GM21381 (cell line): ENCODE data around the gene PNPO.
"Not testable (repeated sequence)": the region's sequence is repeated elsewhere in the genome, so short reads cannot be mapped to it uniquely, and the experiment has no call there.

Source experiments
- ATAC-seq: cut with Tn5 transposase; IDR thresholded peaks from one replicate; pipeline ENCODE4 v1.9.1; 2021; ENCODE audit warnings: mild to moderate bottlenecking, moderate library complexity; ENCODE audit not compliant: unreplicated experiment

The PNPO gene

DNA sequence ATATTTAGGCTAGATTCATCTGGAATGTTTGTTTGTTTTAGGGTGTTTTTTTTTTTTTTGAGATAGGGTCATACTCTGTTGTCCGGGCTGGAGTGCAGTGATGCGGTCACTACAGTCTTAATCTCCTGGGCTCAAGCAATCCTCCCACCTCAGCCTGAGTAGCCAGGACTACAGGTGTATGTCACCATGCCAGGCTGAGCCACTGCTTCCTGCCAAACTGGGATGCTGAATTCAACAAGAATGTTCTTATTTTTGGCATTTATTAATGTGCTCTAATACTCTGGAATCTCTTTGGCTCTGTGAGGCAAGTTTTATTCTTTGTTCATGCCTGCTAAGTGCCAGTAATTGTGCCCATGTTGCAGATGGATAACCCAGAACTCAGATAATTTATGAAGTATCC lies 23.8 kb upstream of the PNPO start:
- no peak for ATAC-seq

DNA sequence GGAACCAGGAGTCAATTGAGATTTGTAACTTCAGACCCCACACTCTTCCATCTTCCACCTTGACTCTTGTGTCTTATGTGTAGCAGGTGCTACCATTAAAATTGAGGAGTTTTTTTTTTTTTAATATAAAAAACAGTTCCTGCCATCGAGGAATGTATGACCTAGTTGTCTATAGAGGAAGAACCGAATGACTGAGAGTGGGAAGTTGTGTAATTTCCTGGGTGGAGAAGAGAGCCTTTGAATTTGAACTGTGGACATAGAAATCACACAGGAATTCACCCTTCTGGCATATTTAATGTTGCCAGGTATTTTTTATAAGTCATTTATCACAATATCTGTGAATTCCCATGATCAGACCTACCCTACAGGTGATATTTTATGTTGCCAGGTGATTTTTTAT lies 23.4 kb upstream of the PNPO start:
- no peak for ATAC-seq

DNA sequence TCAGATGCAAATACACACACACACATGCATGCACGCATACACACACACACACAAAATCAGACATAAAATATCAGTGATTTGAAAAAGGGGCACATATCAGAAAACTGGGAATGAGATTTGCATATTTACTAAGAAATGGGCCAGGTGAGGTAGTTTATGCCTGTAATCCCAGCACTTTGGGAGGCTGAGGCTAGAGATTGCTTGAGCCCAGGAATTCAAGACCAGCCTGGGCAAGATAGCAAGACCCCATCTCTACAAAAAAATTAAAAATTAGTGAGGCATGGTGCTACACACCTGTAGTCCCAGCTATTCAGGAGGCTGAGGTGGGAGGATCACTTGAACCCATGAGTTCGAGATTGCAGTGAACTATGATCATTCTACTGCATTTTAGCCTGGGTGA lies 22.4 kb upstream of the PNPO start:
- no peak for ATAC-seq

DNA sequence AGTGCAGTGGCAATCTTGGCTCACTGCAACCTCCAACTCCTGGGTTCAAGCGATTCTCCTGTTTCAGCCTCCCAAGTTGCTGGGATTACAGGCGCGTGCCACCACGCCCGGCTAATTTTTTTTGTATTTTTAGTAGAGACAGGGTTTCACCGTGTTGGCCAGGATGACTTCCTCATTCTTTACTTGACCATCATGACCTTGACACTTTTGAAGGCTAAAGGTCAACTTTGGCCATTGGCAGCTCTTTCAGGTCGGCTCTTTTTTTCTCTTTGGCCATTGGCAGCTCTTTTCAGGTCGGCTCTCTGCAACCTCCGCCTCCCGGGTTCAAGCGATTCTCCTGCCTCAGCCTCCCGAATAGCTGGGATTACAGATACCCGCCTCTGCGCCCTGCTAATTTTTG lies 21.5 kb upstream of the PNPO start:
- not testable (repeated sequence) for ATAC-seq

DNA sequence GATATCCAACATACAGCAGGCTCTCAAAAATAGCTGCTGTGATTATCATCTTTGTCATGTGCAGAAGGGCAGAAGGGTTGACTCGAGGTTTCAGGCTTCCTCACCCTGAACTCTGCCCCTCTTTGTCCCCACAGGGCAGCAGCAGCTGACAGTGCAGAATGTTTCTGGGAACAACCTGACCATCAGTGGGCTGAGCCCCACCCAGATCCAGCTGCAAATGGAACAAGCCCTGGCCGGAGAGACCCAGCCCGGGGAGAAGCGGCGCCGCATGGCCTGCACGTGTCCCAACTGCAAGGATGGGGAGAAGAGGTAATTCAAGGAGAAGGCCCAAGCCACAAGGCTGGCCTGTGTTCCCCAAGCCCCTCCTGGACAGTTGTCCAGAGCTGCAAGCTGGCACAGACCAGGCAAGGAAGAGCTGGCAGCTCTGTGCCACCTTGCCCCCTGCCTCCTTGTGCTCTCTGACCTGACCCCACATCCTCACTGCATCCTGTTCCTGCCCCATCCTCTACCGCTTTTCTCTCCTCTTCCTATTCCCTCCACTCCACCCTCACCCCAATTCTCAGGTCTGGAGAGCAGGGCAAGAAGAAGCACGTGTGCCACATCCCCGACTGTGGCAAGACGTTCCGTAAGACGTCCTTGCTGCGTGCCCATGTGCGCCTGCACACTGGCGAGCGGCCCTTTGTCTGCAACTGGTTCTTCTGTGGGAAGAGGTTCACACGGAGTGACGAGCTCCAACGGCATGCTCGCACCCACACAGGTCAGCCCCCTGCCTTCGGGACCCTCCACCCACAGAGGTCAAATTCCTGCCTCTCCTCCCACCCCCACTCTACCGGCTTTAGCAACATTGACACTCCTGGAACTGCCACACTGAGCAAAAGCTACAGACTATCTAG lies 16.3 kb upstream of the PNPO start:
- no peak for ATAC-seq

DNA sequence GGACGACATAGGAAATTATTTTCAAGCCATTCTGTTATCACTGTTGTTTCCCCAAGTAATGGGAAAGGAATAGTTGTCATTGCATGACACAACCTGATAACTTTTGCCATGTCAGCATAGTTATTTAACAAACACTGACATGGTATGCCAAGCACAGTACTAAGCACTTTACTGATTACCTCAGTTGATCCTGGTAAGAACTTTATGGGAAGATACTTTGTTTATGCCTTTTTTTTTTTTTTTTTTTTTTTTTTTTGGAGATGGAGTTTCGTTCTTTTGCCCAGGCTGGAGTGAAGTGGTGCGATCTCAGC lies 15.7 kb upstream of the PNPO start:
- ATAC-seq: no peak

DNA sequence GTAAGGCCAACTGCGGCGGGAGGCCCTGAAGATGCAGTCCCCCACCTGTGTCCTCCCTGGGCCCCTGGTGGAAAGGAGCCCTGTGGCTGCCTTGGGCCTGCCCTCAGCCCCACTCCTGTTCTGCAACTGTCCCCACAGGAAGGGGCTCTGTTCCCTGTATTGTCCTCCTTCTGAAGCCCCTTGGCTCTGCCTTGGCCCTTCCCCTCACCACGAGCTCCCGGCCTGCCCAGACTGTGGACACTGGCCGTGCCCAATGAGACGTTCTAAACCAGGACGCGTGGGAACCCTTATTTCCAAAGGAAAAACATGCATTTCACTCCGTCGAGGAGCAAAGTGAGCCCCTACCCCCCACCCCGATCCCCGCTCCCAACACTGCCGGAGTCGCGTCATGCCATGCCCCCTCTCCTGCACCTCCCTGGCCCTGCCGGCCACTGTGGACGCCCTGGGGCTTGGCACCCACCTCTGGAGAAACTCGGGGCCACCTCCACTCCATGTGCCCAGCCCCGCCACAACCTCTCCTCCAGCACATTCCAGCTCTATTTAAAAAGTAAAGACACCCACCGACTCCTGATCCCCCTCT lies 13.5 kb upstream of the PNPO start:
- ATAC-seq: no peak

DNA sequence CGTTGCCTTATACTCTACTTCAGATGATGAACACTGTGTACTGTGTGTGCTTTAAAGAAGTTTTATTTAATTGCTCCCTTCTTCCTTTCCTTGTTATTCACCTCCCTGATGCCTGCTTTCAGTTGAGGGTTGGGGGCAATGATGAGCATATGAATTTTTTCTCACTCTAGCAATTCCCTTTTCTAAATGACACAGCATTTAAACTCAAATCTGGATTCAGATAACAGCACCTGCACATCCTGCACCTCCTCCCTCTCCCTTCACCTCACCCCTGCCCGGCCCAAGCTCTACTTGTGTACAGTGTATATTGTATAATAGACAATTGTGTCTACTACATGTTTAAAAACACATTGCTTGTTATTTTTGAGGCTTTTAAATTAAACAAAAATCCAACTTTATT lies 13.0 kb upstream of the PNPO start:
- ATAC-seq: no peak

DNA sequence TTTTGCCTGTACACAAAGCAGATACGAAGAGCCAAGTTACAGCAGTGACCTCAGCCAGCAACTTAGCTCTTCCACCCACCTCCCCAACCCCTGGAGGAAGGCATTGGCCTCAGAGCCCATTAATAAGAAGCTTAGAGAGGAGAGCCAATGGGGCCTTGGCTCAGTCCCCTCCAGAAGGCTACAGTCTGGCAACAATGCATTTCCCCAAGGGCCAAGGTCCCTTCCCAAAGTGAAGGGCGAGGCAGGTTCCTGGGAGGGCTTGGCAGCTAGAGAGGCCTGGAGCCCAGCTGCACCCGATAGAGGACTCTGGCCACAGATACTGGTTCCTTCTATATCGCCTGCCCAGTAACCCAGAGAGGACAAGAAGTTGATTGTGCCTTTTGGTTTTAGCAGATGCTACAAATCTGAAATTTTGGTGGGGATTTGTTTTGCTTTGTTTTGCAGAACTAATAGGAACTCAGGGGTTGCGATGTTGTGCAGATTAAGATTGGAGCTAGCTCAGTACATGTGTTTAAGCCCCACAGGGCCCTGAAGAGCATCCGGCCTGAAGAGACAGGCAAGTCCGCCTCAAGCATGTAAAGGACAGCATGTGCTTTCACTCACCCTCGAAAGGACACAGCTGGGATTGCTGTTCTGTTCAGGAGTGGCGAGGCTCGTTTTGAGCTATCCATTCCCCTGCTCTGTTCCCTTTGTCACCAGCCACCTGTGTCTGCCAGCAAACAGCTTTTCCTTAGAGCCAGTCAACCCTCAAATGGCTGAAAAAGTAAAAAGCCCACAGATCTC lies 12.0 kb upstream of the PNPO start:
- no peak for ATAC-seq

DNA sequence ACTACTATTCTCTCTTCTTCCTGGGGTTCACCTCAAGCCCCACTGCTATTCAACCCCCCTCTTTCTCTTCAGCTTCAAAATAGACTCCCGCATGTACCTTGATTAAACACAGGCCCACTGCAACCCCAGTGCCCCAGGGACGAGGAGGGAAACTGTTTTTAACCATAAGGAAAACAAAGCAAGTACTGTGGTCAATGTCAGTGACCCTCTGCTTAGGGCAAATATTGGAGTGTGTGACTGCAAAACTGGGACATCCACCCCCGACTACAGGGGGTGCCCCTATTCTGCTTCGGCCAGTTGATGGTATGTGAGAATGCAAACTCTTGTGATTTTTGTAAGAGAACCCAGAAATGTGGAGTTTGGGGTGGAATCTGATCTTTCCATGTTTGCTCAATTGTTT lies 9.5 kb upstream of the PNPO start:
- no peak for ATAC-seq

DNA sequence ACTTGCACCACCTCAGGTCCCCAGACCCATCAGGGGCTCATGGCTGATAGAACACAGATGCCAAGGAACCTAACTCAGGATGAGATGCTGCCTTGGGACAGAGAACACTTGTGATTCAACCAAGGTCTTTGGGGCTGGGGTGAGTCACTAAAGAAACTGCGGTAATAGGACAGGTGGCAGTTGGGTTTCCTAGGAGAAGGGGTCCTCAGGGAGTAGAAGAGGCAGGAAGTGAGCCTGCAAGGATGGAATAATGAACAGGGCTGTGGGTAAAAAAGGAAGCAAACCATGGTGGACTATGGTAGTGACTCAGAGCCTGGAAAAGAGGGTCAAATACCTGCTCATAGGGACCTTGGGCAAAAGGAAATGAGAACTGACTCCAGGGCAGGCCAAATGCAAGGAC lies 6.5 kb upstream of the PNPO start:
- ATAC-seq: no peak

DNA sequence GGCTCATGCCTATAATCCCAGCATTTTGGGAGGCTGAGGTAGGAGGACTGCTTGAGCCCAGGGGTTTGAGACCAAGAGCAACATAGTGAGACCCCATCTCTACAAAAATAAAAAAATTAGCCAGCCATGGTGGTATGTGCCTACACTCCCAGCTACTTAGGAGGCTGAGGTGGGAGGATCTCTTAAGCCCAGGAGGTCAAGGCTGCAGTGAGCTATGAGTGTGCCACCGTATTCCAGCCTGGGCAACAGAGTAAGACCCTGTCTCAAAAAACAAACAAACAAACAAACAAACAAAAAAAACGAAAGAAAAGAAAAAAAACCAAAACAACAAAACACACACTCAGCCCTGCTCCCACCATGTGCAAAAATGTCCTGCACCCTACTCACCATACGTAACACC lies 5.9 kb upstream of the PNPO start:
- not testable (repeated sequence) for ATAC-seq

DNA sequence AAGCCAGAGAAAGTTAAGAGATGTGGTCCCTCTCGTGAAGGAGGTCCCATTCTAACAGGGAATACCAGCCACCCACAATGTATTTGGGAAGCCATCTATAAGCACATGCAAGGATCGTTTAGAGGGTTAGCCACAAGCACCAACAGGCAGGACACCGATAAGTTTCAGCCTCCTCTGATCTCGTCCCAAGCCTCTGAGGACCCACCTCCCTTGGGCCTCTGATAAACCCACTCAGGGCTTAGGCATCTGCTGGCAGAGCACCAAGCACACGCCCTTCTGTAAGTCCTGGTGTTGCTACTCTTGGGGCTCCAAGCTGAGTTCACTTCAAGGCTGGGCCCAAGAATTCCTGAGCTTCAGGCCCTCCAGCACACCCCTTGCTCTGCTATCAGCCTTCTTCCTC lies 5.4 kb upstream of the PNPO start:
- ATAC-seq: no peak

DNA sequence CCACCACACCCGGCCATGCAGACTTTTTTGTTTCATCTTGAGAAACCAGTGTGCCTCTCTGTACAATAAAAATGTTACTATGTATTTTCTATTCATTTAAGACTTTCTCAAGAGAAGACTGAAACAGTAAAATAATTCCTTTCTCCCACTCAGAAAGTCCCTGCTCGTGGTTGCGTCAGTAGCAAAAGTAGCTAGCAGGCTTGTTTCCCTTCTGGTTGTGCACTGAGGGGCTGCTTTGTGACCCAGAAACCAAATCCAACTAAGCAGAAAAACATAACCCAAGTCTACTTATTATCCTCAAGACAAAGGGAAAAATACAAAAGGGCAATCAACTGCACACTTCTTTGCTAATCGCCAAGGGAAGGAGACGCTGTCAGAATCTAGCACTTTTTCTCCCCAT lies 3.4 kb upstream of the PNPO start:
- no peak for ATAC-seq

DNA sequence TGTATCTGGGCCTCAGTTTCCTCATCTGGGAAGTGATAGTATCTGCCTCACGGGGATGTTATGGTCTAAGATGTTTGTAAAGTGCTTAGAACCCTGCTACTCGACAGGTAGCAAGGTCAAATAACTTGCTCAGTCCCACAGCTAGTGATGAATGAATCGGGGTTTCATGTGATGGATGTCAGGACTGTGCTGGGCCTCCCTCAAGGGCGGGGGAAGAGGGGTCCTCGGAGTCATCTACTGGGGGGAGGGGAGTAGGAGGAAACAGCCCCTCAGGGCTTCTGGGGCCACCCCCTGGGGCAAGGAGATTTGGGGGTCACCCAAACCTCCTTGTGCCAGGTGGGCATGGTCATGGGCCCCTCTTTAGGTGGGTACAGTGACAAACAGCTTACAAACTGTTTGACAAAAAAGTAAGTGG lies 732 bp downstream of the PNPO start:
- no peak for ATAC-seq

DNA sequence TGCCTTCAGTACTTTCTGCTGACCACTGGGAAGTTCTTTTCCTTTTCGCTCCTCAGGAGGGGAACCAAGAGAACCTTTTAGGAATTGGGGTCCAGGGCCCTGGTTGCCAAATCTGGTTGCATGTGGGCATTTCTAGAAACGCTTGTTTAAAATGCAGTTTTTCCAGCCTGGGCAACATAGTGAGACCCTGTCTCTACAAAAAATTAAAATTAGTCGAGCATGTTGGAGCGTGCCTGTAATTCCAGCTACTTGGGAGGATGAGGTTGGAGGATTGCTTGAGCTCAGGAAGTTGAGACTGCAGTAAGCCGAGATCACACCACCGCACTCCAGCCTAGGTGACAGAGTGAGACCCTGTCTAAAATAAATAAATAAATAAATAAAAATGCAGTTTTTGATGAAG lies 1.2 kb downstream of the PNPO start:
- no peak for ATAC-seq

DNA sequence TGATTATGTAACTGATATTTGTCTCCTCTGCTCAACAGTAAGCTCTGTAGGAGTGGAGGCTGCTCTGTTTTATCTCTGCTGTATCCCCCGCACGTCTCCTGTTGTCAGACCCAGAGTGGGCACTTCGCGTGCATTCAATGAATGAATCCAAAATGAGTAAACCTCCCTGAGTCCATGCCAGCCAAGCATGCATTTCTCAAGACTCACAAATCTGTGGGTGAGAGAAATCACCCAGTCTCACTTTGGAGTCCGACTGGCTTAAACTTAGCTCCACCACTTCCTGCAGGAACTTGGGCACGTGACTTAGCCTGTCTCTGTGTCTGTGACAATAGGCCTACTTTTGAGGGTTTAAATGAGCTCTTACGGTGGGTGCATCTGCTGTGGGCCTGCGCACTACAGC lies 3.7 kb downstream of the PNPO start:
- ATAC-seq: no peak

DNA sequence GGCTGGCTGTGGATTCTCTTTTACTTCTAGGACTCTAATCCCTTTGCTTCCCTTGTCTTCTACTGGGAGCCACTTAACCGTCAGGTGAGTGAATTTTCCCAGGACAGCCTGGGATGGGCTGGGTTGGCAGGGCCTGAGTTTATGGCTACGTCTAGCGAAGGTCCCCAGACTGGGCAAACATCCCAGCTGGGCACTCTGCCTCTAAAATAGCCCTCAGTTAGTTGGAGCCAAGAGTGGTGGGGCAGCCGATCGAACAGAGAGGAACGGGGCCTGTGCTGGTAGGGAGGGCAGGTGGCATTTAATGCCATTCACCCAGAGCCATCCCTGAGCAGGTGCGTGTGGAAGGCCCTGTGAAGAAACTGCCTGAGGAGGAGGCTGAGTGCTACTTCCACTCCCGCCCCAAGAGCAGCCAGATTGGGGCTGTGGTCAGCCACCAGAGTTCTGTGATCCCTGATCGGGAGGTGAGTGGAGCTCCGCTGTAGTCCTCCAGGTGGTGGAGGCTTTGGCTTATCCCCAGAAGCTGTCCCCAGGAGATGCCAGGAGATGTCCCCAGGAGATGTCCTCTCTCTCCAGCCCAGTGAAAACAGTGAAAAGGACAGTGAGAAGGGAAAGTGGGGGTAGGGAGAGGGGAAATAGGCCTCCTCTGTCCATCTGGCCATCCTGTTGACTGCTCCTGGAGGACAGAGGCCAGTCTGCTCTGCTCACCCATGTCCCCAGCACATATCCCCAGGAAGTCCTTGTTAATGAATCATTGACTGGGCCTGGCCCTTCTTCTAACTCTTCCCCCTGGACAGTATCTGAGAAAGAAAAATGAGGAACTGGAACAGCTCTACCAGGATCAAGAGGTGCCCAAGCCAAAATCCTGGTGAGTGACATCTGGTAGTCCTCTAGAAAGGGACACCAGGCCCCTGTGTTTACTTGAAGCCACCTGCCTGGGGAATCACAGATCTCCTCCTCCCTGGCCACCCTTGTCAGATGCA lies 4.4 kb downstream of the PNPO start:
- ATAC-seq: no peak

DNA sequence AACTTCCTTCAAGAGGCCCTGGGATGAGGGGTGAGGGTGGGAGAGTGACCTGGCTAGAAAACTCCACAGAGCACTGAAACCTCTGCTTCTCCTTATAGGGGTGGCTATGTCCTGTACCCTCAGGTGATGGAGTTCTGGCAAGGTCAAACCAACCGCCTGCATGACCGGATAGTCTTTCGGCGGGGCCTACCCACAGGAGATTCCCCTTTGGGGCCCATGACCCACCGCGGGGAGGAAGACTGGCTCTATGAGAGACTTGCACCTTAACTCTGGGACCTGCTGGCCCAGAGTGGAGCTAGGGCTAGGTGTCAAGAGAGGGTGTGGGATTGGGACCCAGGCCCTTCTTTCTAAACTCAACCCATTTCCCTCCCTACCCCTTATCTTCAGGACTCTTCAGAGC lies 5.1 kb downstream of the PNPO start:
- ATAC-seq: no peak

DNA sequence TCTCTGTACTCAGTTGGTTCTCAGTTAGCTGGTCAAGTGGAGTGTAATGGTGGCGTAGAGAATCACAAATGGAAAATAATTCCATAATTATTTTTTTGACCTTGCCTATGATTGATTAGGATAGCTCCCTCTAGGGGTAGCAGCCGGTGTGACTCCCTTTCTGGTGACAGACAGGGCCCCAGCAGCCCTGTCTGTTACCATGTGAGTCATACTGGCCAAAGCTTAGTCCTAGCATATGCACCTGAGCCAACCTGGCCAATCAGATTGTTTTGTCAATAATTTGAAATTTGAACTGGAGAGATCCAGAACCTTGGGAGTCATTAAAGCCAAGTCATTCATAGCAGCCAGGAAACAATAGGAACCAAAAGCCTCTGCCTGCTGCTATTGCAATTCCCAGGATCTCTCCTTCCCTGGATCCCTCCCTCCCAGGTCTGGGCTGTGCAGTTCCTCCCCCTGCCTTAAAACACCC lies 5.6 kb downstream of the PNPO start:
- ATAC-seq: no peak

DNA sequence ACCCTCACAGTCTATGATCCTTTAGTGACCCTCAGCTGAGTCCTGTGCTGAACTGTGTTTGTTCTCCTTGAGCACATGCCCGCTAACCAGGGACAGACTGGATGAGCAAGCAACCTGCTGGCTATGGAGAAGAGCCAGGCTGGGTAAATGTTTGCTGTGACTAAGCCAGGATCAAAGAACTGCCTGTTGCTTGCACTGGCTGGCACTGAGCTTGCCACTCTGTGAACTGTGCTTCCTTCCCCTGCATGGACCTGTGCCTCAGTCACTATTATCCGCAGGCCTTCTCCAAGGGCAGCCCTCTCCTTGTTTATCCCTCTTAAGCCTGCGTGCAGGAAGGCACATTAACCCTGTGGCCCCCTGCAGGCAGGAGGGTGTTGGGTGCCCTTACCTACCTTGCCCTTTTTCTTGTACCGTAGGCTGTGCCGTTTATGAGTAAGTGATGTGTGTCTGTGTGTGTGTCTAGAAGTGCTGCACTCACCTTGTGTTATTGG lies 7.4 kb downstream of the PNPO start:
- ATAC-seq: no peak
